T-helper 17 cell (primary cell): ENCODE measurements around the gene RHEB. TPM values are rescaled to one million over a fixed set of nuclear protein-coding genes. Genes with fewer than 3 reads are reported as not detected.

Experiments used
- ATAC-seq: fragments of 150-1000 bp; cut with Tn5 transposase; 2 replicates; pipeline ENCODE4 v1.10.0; 2021; ENCODE audit warnings: mild to moderate bottlenecking, moderate library complexity
- DNase-seq, 3 donors: peaks; one replicate each; pipeline versions ENCODE4 v3.0.0 to v3.0.0-alpha.2; 2020 to 2021
- H3K9me3 ChIP-seq: one replicate; pipeline ENCODE4 v1.7.0; 2013; ENCODE audit warnings: low read length, mild to moderate bottlenecking; ENCODE audit not compliant: control insufficient read depth, poor library complexity, severe bottlenecking
- H3K27ac Mint-ChIP-seq: one replicate; pipeline ENCODE4 v1.8.0; 2022; ENCODE audit warnings: mild to moderate bottlenecking, moderate library complexity, mixed read lengths
- H3K27me3 Mint-ChIP-seq: one replicate; pipeline ENCODE4 v1.8.0; 2022; ENCODE audit warnings: mixed read lengths
- H3K36me3 Mint-ChIP-seq: one replicate; pipeline ENCODE4 v1.8.0; 2022; ENCODE audit warnings: low read depth, mixed read lengths
- H3K4me1 Mint-ChIP-seq: one replicate; pipeline ENCODE4 v1.8.0; 2022; ENCODE audit warnings: mild to moderate bottlenecking, mixed read lengths
- H3K4me3 Mint-ChIP-seq: one replicate; pipeline ENCODE4 v1.8.0; 2022; ENCODE audit warnings: mild to moderate bottlenecking, moderate library complexity, mixed read lengths
- total RNA-seq, 4 donors: library from RNA in 2 of 4; stranded (reverse) in 2 of 4; gene quantifications; one replicate each; pipeline ENCODE4 v1.2.3 and lab custom pipeline; 2022 to 2026

Gene RHEB
- total RNA-seq, 2 donors from 2014 or later = 62.5 to 71.1 TPM

GRCh38 chr7:151505836-151506468 is 13.7 kb downstream of the RHEB start:
- Mint-ChIP-seq H3K27ac (no peak overlapping the region), H3K4me1 (peaks cover 43% of the 10 kb centered on the region), H3K4me3 (no peak overlapping the region), H3K36me3 (no peaks in the 10 kb centered on the region), H3K27me3 (no peaks in the 10 kb centered on the region)
- ATAC-seq = no peak
- no peaks in the 10 kb centered on the region for H3K9me3 ChIP-seq
- no peak for DNase-seq

GRCh38 chr7:151505433-151505832 is 14.3 kb downstream of the RHEB start:
- ATAC-seq (no peak), DNase-seq (no peak)
- H3K9me3 ChIP-seq = no peaks in the 10 kb centered on the region
- no peak overlapping the region for H3K27ac Mint-ChIP-seq
- no peak overlapping the region for H3K4me3 Mint-ChIP-seq
- no peaks in the 10 kb centered on the region for H3K36me3 Mint-ChIP-seq
- H3K4me1 Mint-ChIP-seq = peaks cover 44% of the 10 kb centered on the region
- H3K27me3 Mint-ChIP-seq = no peaks in the 10 kb centered on the region

GRCh38 chr7:151504715-151505326 is 14.9 kb downstream of the RHEB start:
- H3K27me3 Mint-ChIP-seq = no peaks in the 10 kb centered on the region
- ATAC-seq (no peak), DNase-seq (no peak)
- no peak overlapping the region for H3K4me3 Mint-ChIP-seq
- no peaks in the 10 kb centered on the region for H3K9me3 ChIP-seq
- no peak overlapping the region for H3K27ac Mint-ChIP-seq
- peaks cover 41% of the 10 kb centered on the region for H3K4me1 Mint-ChIP-seq
- H3K36me3 Mint-ChIP-seq = no peaks in the 10 kb centered on the region

- Mint-ChIP-seq H3K4me1 (peaks cover 42% of the 10 kb centered on the region), H3K27ac (no peak overlapping the region), H3K36me3 (no peaks in the 10 kb centered on the region), H3K4me3 (no peak overlapping the region), H3K27me3 (no peaks in the 10 kb centered on the region)
- DNase-seq (no peak), ATAC-seq (no peak)
- H3K9me3 ChIP-seq = no peaks in the 10 kb centered on the region
These were observed 15.6 kb downstream of the RHEB start for GRCh38 chr7:151503902-151504714.

GRCh38 chr7:151501676-151502075 is 18.0 kb downstream of the RHEB start:
- peak overlapping the region; percentile 60 for H3K27ac Mint-ChIP-seq
- no peak overlapping the region for H3K4me3 Mint-ChIP-seq
- no peaks in the 10 kb centered on the region for H3K36me3 Mint-ChIP-seq

GRCh38 chr7:151498495-151498894 is 21.2 kb downstream of the RHEB start:
- Mint-ChIP-seq H3K27me3 (no peaks in the 10 kb centered on the region), H3K36me3 (no peaks in the 10 kb centered on the region), H3K4me1 (peaks cover 58% of the 10 kb centered on the region), H3K27ac (peak overlapping the region; percentile 67), H3K4me3 (no peak overlapping the region)
- DNase-seq (no peak), ATAC-seq (no peak)
- no peaks in the 10 kb centered on the region for H3K9me3 ChIP-seq

More at GRCh38 chr7:151501676-151502075, 18.0 kb downstream of the RHEB start:
- Mint-ChIP-seq H3K27me3 (no peaks in the 10 kb centered on the region), H3K4me1 (peaks cover 48% of the 10 kb centered on the region)
- no peak for ATAC-seq
- DNase-seq = no peak
- no peaks in the 10 kb centered on the region for H3K9me3 ChIP-seq

- Mint-ChIP-seq H3K27me3 (no peaks in the 10 kb centered on the region), H3K4me3 (no peak overlapping the region)
- ATAC-seq = no peak
These were observed 22.3 kb downstream of the RHEB start for GRCh38 chr7:151497306-151497871.

GRCh38 chr7:151495360-151495759 is 24.3 kb downstream of the RHEB start:
- Mint-ChIP-seq H3K4me1 (peaks cover 46% of the 10 kb centered on the region), H3K36me3 (peaks cover under 1% of the 10 kb centered on the region), H3K27me3 (no peaks in the 10 kb centered on the region), H3K27ac (no peak overlapping the region), H3K4me3 (no peak overlapping the region)
- ATAC-seq (no peak), DNase-seq (no peak)
- no peaks in the 10 kb centered on the region for H3K9me3 ChIP-seq

More at GRCh38 chr7:151497306-151497871, 22.3 kb downstream of the RHEB start:
- Mint-ChIP-seq H3K27ac (no peak overlapping the region), H3K36me3 (no peaks in the 10 kb centered on the region), H3K4me1 (peaks cover 55% of the 10 kb centered on the region)
- no peaks in the 10 kb centered on the region for H3K9me3 ChIP-seq
- no peak for DNase-seq

GRCh38 chr7:151494298-151495284 is 25.1 kb downstream of the RHEB start:
- no peak overlapping the region for H3K4me3 Mint-ChIP-seq

GRCh38 chr7:151493083-151493482 is 26.6 kb downstream of the RHEB start:
- Mint-ChIP-seq H3K27me3 (no peaks in the 10 kb centered on the region), H3K4me3 (no peak overlapping the region), H3K4me1 (peaks cover 39% of the 10 kb centered on the region), H3K36me3 (peaks cover 3% of the 10 kb centered on the region), H3K27ac (peak overlapping the region; percentile 87)
- H3K9me3 ChIP-seq = no peaks in the 10 kb centered on the region
- ATAC-seq (no peak), DNase-seq (no peak)

More at GRCh38 chr7:151494298-151495284, 25.1 kb downstream of the RHEB start:
- H3K4me1 Mint-ChIP-seq = peaks cover 42% of the 10 kb centered on the region
- no peak for DNase-seq
- H3K27me3 Mint-ChIP-seq = no peaks in the 10 kb centered on the region
- H3K27ac Mint-ChIP-seq = peak overlapping the region; percentile 87
- ATAC-seq = no peak
- H3K36me3 Mint-ChIP-seq = peaks cover 3% of the 10 kb centered on the region
- H3K9me3 ChIP-seq = no peaks in the 10 kb centered on the region

- H3K27ac Mint-ChIP-seq = no peak overlapping the region
- ATAC-seq = no peak
These were observed 27.8 kb downstream of the RHEB start for GRCh38 chr7:151491859-151492258.

GRCh38 chr7:151490456-151491105 is 29.1 kb downstream of the RHEB start:
- no peaks in the 10 kb centered on the region for H3K9me3 ChIP-seq
- peaks cover 10% of the 10 kb centered on the region for H3K36me3 Mint-ChIP-seq
- no peak overlapping the region for H3K4me3 Mint-ChIP-seq
- H3K4me1 Mint-ChIP-seq = peaks cover 26% of the 10 kb centered on the region
- no peaks in the 10 kb centered on the region for H3K27me3 Mint-ChIP-seq
- ATAC-seq (no peak), DNase-seq (no peak)
- H3K27ac Mint-ChIP-seq = no peak overlapping the region

More at GRCh38 chr7:151491859-151492258, 27.8 kb downstream of the RHEB start:
- no peaks in the 10 kb centered on the region for H3K9me3 ChIP-seq
- Mint-ChIP-seq H3K4me3 (no peak overlapping the region), H3K36me3 (peaks cover 3% of the 10 kb centered on the region), H3K27me3 (no peaks in the 10 kb centered on the region), H3K4me1 (peaks cover 29% of the 10 kb centered on the region)
- no peak for DNase-seq
